A549 (cell line): ENCODE results near the gene CDT1. TPM values are rescaled to one million over a fixed set of nuclear protein-coding genes. Genes with fewer than 3 reads are reported as not detected.

Source experiments
- ATAC-seq, 2 experiments: fragments of 200-7000 bp in 1 of 2; fragments of >200 bp in 1 of 2; cut with Nextera tagmentation in 1 of 2; cut with Tn5 transposase in 1 of 2; 3 replicates each; pipeline versions ENCODE4 v1.8.0 to v1.9.1; 2018 to 2020; ENCODE audit warnings: mild to moderate bottlenecking in 1 of 2, moderate library complexity in 1 of 2
- CTCF ChIA-PET: fragments of 300-600 bp; sonication (Branson Sonifier 250); formaldehyde crosslinking; extraction: SDS; loops from one replicate; lab custom pipeline; 2021; ENCODE audit warnings: antibody characterized with exemption, inconsistent platforms; lab: Yijun Ruan, JAX
- POLR2A ChIA-PET: fragments of 350-600 bp; formaldehyde crosslinking; extraction: SDS; loops from one replicate; lab custom pipeline; 2021; ENCODE audit warnings: antibody characterized with exemption, inconsistent platforms; lab: Yijun Ruan, JAX
- DNase-seq, 2 experiments: peaks; one replicate each; pipeline versions ENCODE4 v3.0.0 to v3.0.0-alpha.2; 2011 to 2016; ENCODE audit warnings: low read depth in 1 of 2, low spot score in 1 of 2
- FAIRE-seq: peaks from 2 replicates; lab custom pipeline; 2011; peaks lifted over from hg19 to GRCh38; lab: Jason Lieb, UNC
- H3K27ac ChIP-seq, 2 experiments: fragments of >200 bp; sonication (Bioruptor Twin); formaldehyde crosslinking; 3 replicates each; pipeline ENCODE4 v1.5.1; 2016 to 2017
- H3K4me1 ChIP-seq: fragments of >200 bp; sonication (Bioruptor Twin); formaldehyde crosslinking; 3 replicates; pipeline ENCODE4 v1.6.1; 2016
- H3K4me2 ChIP-seq: fragments of >200 bp; sonication (Bioruptor Twin); formaldehyde crosslinking; 3 replicates; pipeline ENCODE4 v1.6.1; 2016
- H3K4me3 ChIP-seq: fragments of >200 bp; sonication (Bioruptor Twin); formaldehyde crosslinking; 3 replicates; pipeline ENCODE4 v1.5.1; 2016
- H3K9me3 ChIP-seq: fragments of >200 bp; sonication (Bioruptor Twin); formaldehyde crosslinking; 3 replicates; pipeline ENCODE4 v1.6.1; 2016
- BHLHE40 ChIP-seq: IDR thresholded peaks from 2 replicates; pipeline ENCODE4 v1.6.1; 2012; ENCODE audit warnings: low read depth, low read length, inconsistent platforms
- CBX2 ChIP-seq: fragments of 200-600 bp; sonication (generic); IDR thresholded peaks from 2 replicates; pipeline ENCODE4 v1.6.1; 2016; ENCODE audit warnings: low read depth, mild to moderate bottlenecking, borderline replicate concordance
- CEBPB ChIP-seq, 2 experiments: fragments of >200 bp in 1 of 2; sonication (Bioruptor Twin) in 1 of 2; formaldehyde crosslinking in 1 of 2; IDR thresholded peaks; 2 replicates each; pipeline ENCODE4 v1.6.1; 2012 to 2016
- CHD4 ChIP-seq: fragments of 200-600 bp; sonication (generic); IDR thresholded peaks from 2 replicates; pipeline ENCODE4 v1.6.1; 2016; ENCODE audit warnings: antibody characterized with exemption, mild to moderate bottlenecking, borderline replicate concordance
- EHF ChIP-seq: fragments of 250-450 bp; sonication (Bioruptor Pico); IDR thresholded peaks from 2 replicates; pipeline ENCODE4 v1.5.0; 2020; ENCODE audit warnings: mild to moderate bottlenecking
- FOSL2 ChIP-seq, 2 experiments: fragments of 450-650 bp in 1 of 2; fragments of >200 bp in 1 of 2; sonication (Bioruptor Twin) in 1 of 2; formaldehyde crosslinking; IDR thresholded peaks; 2 replicates each; pipeline versions ENCODE4 v1.5.0 to v1.6.1; 2016 to 2020; ENCODE audit warnings: mild to moderate bottlenecking in 1 of 2, moderate library complexity in 1 of 2
- HDAC2 ChIP-seq: fragments of 200-600 bp; sonication (generic); IDR thresholded peaks from 2 replicates; pipeline ENCODE4 v1.6.1; 2016
- JUN ChIP-seq, 2 experiments: fragments of >200 bp; sonication (Bioruptor Twin); formaldehyde crosslinking; IDR thresholded peaks; 2 replicates in 1 of 2; 3 replicates in 1 of 2; pipeline ENCODE4 v1.6.1; 2016 to 2017
- KDM5A ChIP-seq: fragments of 200-600 bp; sonication (generic); IDR thresholded peaks from 2 replicates; pipeline ENCODE4 v1.6.1; 2016; ENCODE audit warnings: antibody characterized with exemption, mild to moderate bottlenecking
- MAZ ChIP-seq: fragments of 150-350 bp; IDR thresholded peaks from 2 replicates; pipeline ENCODE4 v1.6.1; 2014; ENCODE audit warnings: antibody characterized with exemption, low read depth, low read length, borderline replicate concordance
- NPAS2 ChIP-seq: fragments of 250-450 bp; sonication (Bioruptor Pico); IDR thresholded peaks from 2 replicates; pipeline ENCODE4 v1.8.0; 2022; ENCODE audit warnings: mild to moderate bottlenecking, moderate library complexity, borderline replicate concordance
- PHF8 ChIP-seq: fragments of 200-600 bp; sonication (generic); IDR thresholded peaks from 2 replicates; pipeline ENCODE4 v1.6.1; 2016; ENCODE audit warnings: low read depth, mild to moderate bottlenecking, antibody characterized with exemption, moderate library complexity, borderline replicate concordance
- POLR2A ChIP-seq: IDR thresholded peaks from 2 replicates; pipeline ENCODE4 v1.6.1; 2012; ENCODE audit warnings: mild to moderate bottlenecking, low read length
- RARB ChIP-seq: fragments of 250-450 bp; sonication (Bioruptor Pico); IDR thresholded peaks from 2 replicates; pipeline ENCODE4 v1.8.0; 2021; ENCODE audit warnings: mild to moderate bottlenecking, moderate library complexity
- RFX5 ChIP-seq: fragments of 450-650 bp; IDR thresholded peaks from 2 replicates; pipeline ENCODE4 v1.7.1; 2014; ENCODE audit warnings: antibody characterized with exemption, mild to moderate bottlenecking, moderate library complexity
- RNF2 ChIP-seq: fragments of 200-600 bp; sonication (generic); IDR thresholded peaks from 2 replicates; pipeline ENCODE4 v1.6.1; 2016; ENCODE audit warnings: low read depth, mild to moderate bottlenecking, antibody characterized with exemption, moderate library complexity, borderline replicate concordance
- TFCP2L1 ChIP-seq: fragments of 250-450 bp; sonication (Bioruptor Pico); IDR thresholded peaks from 2 replicates; pipeline ENCODE4 v1.5.0; 2021; ENCODE audit warnings: mild to moderate bottlenecking
- TP53 ChIP-seq: fragments of 250-450 bp; sonication (Bioruptor Pico); IDR thresholded peaks from 2 replicates; pipeline ENCODE4 v1.5.0; 2021; ENCODE audit warnings: mild to moderate bottlenecking, moderate library complexity
- USF2 ChIP-seq: fragments of 450-650 bp; IDR thresholded peaks from 2 replicates; pipeline ENCODE4 v1.6.1; 2014; ENCODE audit warnings: antibody characterized with exemption
- ZC3H11A ChIP-seq: fragments of 450-650 bp; IDR thresholded peaks from 2 replicates; pipeline ENCODE4 v1.6.1; 2014; ENCODE audit warnings: antibody characterized with exemption, mild to moderate bottlenecking
- ZNF302 ChIP-seq: fragments of 250-450 bp; sonication (Bioruptor Pico); IDR thresholded peaks from 2 replicates; pipeline ENCODE4 v1.9.0; 2021; ENCODE audit warnings: inconsistent platforms, mild to moderate bottlenecking, moderate library complexity
- WGBS: methylation state at CpG from one replicate; pipeline ENCODE4 v1.1.6; 2017; ENCODE audit errors: missing lambda C conversion rate; 5-methylcytosine and 5-hydroxymethylcytosine counted together
- polyA plus RNA-seq, 4 experiments: library from polyadenylated mRNA; depleted of rRNA in 3 of 4; stranded (reverse); fragments of >200 nt; fragmentation: RNase III in 1 of 4; extraction: RNeasy Plus Mini Kit Qiagen cat#74134 plus additional on column Dnase treatment in 1 of 4; gene quantifications; 2 replicates in 3 of 4; 3 replicates in 1 of 4; pipeline ENCODE4 v1.2.3, GENCODE V29; 2011 to 2017
- TF ChIP-seq, protein P1 (sequence below): fragments of 200-600 bp; sonication (generic); IDR thresholded peaks from 2 replicates; pipeline ENCODE4 v1.6.1; 2016; ENCODE audit warnings: antibody characterized with exemption, mild to moderate bottlenecking, moderate library complexity
- TF ChIP-seq, protein P2 (sequence below): IDR thresholded peaks from 2 replicates; pipeline ENCODE4 v1.6.1; 2012
- TF ChIP-seq, protein P3 (sequence below): IDR thresholded peaks from 2 replicates; pipeline ENCODE4 v1.6.1; 2012

CDT1 gene
- polyA plus RNA-seq, 2 of the 4 experiments (the other 2 are of a cell fraction): 3.8 to 16.0 TPM

DNA sequence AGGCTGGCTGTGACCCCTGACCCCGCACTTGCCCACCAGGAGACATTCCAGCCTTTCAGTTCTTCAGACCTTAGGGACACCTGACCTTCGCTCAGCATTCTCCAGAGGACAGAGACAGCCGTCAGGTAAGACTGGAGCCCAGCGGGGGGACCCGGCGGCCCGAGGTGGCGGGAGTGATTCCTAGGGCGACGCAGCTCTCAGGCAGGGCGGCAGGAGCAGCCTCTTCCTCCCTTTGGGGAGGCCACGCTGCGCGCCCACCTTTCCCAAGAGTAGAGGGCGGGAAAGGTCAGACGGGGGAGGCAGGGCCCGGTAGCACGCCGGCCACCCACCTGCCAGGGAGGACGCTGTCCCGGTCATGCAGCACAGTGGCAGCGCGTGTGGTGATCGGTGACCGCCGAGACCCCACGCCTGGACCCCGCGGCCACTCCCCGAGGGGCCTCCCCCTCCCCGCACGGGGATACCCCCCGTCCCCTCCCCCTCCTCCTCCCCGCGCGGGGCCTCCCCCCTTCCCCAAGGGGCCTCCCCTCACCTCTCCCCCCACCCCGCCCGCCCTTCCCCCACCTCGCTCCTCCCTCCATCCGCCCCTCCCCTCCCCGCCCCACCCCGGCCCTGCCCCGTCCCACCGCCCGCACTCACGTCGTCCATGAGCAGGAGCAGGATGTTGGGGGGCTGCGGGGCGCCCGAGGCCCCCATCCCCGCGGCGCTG, 52.7 kb downstream of the CDT1 start:
- Histone ChIP-seq H3K4me1 (peaks cover 19% of the 10 kb centered on the region), H3K9me3 (no peaks in the 10 kb centered on the region), H3K27ac (peak overlapping the region; percentile 81 to 92), H3K4me2 (peak overlapping the region; percentile 89), H3K4me3 (peak overlapping the region; percentile 72)
- POLR2A ChIA-PET: interaction anchor here (0.6 to 2.1 kb wide), 5 partner anchors 14 to 50 kb away, joined by 3 to 33 read pairs (median 3); partner anchors contain the start of gene APRT
- FAIRE-seq (no peak), DNase-seq (no peak), ATAC-seq (peak; percentile 53 to 60; a peak in 5 of 6 replicates)
- no peak for TF ChIP-seq NPAS2 (CRISPR knock-in tag)
- no peak for TF ChIP-seq CBX2
- TF ChIP-seq CEBPB (IDR thresholded peaks at IDR 0.05): no peak
- no peak for TF ChIP-seq RFX5
- TF ChIP-seq RNF2: no peak
- no peak for TF ChIP-seq ZNF302 (CRISPR knock-in tag)
- TF ChIP-seq RARB (CRISPR knock-in tag): no peak
- no peak for TF ChIP-seq ZC3H11A
- no peak for TF ChIP-seq USF2
- TF ChIP-seq, protein P1, sequence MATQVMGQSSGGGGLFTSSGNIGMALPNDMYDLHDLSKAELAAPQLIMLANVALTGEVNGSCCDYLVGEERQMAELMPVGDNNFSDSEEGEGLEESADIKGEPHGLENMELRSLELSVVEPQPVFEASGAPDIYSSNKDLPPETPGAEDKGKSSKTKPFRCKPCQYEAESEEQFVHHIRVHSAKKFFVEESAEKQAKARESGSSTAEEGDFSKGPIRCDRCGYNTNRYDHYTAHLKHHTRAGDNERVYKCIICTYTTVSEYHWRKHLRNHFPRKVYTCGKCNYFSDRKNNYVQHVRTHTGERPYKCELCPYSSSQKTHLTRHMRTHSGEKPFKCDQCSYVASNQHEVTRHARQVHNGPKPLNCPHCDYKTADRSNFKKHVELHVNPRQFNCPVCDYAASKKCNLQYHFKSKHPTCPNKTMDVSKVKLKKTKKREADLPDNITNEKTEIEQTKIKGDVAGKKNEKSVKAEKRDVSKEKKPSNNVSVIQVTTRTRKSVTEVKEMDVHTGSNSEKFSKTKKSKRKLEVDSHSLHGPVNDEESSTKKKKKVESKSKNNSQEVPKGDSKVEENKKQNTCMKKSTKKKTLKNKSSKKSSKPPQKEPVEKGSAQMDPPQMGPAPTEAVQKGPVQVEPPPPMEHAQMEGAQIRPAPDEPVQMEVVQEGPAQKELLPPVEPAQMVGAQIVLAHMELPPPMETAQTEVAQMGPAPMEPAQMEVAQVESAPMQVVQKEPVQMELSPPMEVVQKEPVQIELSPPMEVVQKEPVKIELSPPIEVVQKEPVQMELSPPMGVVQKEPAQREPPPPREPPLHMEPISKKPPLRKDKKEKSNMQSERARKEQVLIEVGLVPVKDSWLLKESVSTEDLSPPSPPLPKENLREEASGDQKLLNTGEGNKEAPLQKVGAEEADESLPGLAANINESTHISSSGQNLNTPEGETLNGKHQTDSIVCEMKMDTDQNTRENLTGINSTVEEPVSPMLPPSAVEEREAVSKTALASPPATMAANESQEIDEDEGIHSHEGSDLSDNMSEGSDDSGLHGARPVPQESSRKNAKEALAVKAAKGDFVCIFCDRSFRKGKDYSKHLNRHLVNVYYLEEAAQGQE: no peak
- TF ChIP-seq EHF (CRISPR knock-in tag): no peak
- no peak for TF ChIP-seq JUN (IDR thresholded peaks at IDR 0.05)
- CTCF ChIA-PET: interaction anchor here (0.8 to 3.1 kb wide), 10 partner anchors 10 to 311 kb away, joined by 3 to 39 read pairs (median 4); partner anchors contain the start of gene APRT
- WGBS: 60% methylated on average over 17 of the region's 53 CpGs

- Histone ChIP-seq H3K4me1 (peaks cover 19% of the 10 kb centered on the region), H3K9me3 (no peaks in the 10 kb centered on the region), H3K4me3 (peak within 1 kb of the TSS; percentile 72), H3K27ac (peak within 1 kb of the TSS; percentile 82 to 92), H3K4me2 (peak within 1 kb of the TSS; percentile 89)
- peak; percentile 91 to 97 for DNase-seq
- FAIRE-seq: no peak
- CTCF ChIA-PET: interaction anchor here (0.5 to 3.1 kb wide), 25 partner anchors 8 to 359 kb away, joined by 3 to 39 read pairs (median 4); partner anchors contain the start of genes ACSF3, APRT and PABPN1L
- POLR2A ChIA-PET: interaction anchor here (0.6 to 2.1 kb wide), 8 partner anchors 11 to 335 kb away, joined by 3 to 33 read pairs (median 3); partner anchors contain the start of genes ACSF3 and APRT
- peak; percentile 74 to 83 for ATAC-seq
- TF ChIP-seq TFCP2L1 (CRISPR knock-in tag): 0 out of 2 replicates have a peak, but pooled peaks have one; percentile 18
- peak; percentile 55; the same call in 1 of the 2 replicates for TF ChIP-seq TP53 (CRISPR knock-in tag)
- peak; percentile 69; the same call in 1 of the 2 replicates for TF ChIP-seq PHF8
- TF ChIP-seq KDM5A: peak; percentile 96
- TF ChIP-seq USF2: peak; percentile 99
- TF ChIP-seq, protein P2, sequence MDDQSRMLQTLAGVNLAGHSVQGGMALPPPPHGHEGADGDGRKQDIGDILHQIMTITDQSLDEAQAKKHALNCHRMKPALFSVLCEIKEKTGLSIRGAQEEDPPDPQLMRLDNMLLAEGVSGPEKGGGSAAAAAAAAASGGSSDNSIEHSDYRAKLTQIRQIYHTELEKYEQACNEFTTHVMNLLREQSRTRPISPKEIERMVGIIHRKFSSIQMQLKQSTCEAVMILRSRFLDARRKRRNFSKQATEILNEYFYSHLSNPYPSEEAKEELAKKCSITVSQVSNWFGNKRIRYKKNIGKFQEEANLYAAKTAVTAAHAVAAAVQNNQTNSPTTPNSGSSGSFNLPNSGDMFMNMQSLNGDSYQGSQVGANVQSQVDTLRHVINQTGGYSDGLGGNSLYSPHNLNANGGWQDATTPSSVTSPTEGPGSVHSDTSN: peak; percentile 29; the same call in 1 of the 2 replicates
- TF ChIP-seq FOSL2 (IDR thresholded peaks at IDR 0.05): no peak
- TF ChIP-seq FOSL2 (CRISPR knock-in tag; IDR thresholded peaks at IDR 0.05): peak; percentile 22; the same call in 1 of the 2 replicates
- TF ChIP-seq MAZ: no peak
- TF ChIP-seq CHD4: no peak
- TF ChIP-seq, protein P3, sequence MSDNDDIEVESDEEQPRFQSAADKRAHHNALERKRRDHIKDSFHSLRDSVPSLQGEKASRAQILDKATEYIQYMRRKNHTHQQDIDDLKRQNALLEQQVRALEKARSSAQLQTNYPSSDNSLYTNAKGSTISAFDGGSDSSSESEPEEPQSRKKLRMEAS: peak; percentile 79
- TF ChIP-seq BHLHE40: peak; percentile 76
- peak; percentile 45 to 69; a peak in 2 of 5 replicates for TF ChIP-seq JUN (IDR thresholded peaks at IDR 0.05)
- TF ChIP-seq RNF2: no peak
- TF ChIP-seq POLR2A: peak; percentile 89
- peak; percentile 95 for TF ChIP-seq NPAS2 (CRISPR knock-in tag)
- TF ChIP-seq HDAC2: 0 out of 2 replicates have a peak, but pooled peaks have one; percentile 79
- WGBS: 1% methylated on average over 48 of the region's 87 CpGs
These were observed 53.5 kb downstream of the CDT1 start, which contains the start of the genes GALNS and TRAPPC2L for GRCh38 chr16:88856828-88857727. TSS of gene GALNS (minus strand) at chr16:88856947. CDS start at chr16:88856877, 70 bp downstream. TSS of gene TRAPPC2L (plus strand) at chr16:88857127. CDS start at chr16:88857151, 24 bp downstream.
